ENCODE data around the gene LIMA1.
"Not testable (repeated sequence)": the region's sequence is repeated elsewhere in the genome, so short reads cannot be mapped to it uniquely, and the experiment has no call there.

The LIMA1 gene

DNA sequence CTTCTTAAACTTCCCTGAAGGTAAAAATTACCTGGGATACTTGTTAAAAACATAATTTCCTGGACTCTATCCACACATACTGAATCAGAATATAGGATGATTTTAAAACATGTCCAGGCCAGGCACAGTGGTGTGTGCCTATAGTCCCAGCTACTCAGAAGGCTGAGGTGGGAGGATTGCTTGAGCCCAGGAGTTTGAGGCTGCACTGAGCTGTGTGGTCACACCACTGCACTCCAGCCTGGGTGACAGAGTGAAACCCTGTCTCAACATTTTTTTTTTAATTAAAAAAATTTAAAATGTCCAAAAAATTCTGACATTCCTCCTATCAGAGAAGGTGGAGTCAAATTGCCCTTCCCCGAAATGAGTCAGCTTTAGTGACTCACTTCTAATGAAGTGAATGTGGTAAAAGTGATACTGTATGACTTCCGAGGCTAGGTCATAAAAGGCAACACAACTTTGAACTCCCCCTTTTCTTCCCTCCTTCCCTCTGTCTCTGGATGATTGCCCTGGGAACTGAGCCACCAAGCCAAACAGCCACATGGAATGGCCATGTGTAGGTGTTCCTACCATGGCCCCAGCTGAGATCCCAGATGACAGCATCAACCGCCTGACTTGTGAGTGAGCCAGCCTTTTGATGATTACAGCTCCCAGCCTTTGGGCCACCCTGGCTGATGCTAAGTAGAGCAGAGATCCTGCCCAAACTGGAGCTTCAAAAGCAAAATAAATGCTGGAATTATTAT, 36.3 kb downstream of the LIMA1 start:
- DNase-seq: no peak

DNA sequence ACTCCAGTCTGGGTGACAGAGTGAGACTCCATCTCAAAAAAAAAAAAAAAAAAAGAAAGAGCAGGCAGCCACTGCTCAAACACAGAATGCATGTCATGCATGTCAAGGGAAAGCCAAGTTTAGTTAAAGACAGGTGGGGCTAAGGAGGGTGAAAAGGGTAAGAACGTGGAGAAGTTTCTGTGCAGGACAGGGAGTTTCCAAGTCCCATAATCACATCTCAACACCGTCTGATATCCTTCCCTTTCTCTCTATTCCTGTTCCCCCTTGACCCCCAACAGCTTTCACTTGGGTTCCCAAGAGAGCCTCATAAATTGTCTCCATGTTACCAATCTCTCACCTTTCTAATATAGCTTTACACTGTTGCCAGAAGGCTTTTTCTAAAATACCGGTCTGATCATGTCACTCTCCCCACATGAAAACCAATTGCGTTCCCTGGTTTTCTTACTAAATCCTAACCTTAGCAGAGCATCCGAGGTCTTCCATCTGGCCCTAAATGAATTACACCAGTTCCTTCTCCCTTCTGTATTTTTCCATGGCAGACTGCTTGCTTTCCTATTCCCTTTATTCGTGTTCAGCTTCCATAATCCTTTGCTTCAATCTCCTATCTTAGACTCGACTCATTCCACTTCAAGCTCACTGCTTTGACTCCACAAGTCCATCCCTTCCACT, 37.0 kb downstream of the LIMA1 start:
- no peak for DNase-seq

DNA sequence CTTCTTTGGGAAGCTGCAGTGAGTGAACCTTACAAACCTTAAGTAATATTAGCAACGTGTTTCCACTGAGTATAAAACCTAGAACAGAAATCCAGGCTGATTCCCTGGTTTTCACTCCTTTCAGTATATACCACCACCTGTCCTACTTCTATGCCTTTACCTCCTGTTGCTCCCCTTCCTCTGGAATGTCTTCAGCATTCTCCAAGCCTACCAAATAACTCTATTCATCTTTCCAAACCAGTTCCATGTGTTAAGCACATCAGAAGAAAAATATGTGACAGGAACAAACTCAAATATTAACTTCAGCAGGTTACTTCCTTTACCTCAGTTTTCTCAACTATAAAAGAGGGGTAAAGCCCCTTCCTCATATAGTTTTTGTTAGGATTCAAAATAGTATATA, 39.8 kb downstream of the LIMA1 start:
- DNase-seq: no peak

DNA sequence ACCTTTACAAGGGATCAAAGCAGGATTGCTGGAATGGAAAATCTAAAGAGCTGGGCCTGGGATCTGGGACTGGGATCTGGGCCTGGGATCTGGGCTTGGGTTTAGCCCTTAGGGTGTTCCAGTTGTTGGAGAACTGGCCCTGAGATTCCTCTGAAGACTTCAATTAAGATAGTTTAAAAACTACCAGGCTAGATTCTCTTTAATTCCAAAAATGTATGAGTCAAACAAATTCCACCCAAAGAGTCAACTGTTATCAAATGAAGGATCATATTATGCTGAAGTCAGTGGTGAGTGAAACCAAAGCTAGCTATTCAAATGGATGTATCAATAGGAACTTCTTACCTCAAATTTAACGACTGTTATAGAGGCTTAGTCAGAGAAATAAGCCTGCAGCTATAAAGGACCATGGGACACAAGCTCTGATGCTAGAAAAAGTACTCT, 40.5 kb downstream of the LIMA1 start:
- no peak for DNase-seq

DNA sequence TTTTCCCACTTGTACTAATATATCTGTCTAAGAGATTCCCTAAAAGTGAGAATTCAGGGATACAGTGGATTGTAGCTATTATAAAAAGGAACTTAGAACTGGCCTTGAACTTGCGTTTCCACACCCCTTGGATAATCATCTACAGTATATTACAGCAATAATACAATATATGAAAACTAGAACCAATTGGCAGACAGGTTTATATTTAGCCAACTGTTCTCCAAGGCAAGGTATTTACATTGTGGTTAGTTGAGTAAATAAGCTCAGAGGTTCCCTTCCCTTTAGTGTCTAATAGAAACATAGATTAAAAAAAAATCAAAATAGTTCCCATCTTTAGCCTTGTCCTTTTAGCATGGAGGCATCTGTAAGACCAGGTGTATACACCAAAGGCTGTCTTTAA, 42.1 kb downstream of the LIMA1 start:
- DNase-seq: no peak

DNA sequence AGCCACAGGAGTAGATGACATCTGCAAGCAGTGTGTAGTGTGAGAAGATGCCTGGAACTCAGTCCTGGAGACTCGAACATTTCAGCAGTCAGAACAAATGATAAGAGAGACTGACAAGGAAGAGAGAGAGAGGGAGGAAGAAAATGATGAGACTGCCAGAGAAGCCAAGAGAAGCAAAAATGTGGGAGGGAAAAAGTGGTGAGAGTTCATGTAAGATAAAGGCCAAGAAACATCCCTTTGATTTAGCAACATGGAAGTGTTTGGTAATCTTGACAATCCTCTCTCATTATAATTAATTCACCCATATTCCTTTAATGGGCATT, 42.6 kb downstream of the LIMA1 start:
- DNase-seq: no peak

DNA sequence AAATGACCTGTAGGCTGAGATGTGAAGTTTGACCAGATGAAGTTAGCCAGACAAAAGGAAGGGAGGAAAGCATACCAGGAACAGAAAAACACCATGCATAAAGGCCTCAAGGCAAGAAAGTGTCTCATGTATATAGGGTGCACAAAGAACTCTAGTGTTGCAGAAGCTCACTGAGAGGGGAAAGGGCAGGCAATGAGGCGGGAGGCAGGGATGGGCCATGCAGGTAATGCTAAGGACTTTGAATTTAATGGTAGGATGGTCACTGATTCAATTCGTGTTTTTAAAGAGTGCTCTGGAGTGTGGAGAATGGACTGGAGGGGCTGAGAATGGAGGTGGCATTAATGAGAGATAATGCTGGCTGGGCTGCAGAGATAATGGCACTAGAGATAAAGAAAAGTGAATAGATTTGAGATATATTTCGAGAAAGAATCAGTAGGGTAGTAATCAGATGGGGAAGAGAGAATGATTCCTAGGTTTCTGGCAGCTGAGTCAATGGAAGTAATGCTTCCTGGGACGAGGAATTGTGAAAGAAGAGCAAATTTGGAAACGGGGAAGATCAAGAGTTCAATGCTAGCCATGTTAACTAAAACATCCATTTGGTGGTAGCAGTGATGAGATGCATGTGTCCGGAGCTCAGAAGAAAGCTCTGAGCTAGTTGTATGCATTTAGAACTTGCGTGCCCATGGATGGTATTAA, 43.1 kb downstream of the LIMA1 start:
- DNase-seq: no peak

DNA sequence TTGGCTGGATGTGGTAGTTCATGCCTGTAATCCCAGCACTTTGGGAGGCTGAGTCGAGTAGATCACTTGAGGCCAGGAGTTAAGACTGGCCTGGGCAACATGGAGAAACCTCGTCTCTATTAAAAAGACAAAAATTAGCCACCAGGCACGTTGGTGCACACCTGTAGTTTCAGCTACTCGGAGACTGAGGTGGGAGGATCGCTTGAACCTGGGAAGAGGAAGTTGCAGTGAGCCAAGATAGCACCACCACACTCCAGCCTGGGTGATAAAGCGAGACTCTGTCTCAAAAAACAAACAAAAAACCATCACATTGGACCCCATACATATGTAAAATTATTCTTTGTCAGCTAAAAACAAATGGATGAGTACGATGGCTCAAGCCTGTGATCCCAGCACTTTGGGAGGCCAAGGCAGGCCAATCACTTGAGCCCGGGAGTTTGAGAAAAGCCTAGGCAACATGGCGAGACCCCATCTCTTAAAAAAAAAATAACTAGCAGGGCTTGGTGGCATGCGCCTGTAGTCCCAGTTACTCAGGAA, 43.9 kb downstream of the LIMA1 start:
- DNase-seq: no peak

DNA sequence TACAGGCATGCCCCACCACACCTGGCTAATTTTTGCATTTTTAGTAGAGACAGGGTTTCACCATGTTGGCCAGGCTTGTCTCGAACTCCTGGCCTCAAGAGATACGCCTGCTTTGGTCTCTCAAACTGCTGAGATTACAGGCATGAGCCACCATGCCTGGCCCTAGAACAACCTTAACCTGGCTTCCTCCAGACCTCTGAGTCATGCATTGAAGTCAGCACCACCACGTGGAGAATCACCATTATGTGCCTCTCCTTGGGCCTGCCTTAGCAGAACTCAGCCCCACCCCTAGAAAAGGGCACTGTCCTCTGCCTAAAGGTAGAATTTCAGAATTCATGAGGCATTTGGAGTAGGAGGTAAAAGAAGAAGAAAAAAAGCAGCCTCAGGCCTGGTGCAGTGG, 49.0 kb downstream of the LIMA1 start:
- DNase-seq: no peak

DNA sequence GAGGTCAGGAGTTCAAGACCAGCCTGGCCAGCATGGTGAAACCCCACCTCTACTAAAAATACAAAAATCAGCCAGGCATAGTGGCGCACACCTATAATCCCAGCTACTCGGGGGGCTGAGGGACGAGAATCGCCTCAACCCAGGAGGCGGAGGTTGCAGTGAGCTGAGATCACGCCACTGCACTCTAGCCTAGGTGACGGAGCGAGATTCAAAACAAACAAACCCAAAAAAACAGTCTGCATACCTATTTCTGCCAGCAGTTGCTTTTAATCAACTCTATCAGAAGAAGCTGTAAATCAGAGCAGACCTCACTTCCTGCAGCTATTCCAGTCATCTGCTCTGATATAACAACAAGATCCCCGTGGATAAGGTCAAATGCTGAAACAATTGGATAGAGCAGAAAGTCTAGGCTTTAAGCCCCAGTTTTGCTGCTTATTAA, 50.5 kb downstream of the LIMA1 start:
- no peak for DNase-seq

DNA sequence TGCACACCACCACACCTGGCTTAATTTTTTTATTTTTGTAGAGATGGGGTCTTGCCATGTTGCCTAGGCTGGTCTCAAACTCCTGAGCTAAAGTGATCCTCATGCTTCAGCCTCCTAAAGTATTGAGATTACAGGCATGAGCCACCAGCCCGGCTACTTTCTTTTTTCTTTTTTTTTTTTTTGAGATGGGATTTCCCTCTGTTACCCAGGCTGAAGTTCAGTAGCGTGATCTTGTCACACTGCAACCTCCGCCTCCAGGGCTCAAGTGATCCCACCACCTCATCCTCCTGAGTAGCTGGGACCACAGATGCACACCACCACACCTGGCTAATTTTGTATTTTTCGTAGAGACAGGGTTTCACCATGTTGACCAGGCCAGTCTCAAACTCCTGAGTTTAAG, 51.1 kb downstream of the LIMA1 start:
- no peak for DNase-seq

DNA sequence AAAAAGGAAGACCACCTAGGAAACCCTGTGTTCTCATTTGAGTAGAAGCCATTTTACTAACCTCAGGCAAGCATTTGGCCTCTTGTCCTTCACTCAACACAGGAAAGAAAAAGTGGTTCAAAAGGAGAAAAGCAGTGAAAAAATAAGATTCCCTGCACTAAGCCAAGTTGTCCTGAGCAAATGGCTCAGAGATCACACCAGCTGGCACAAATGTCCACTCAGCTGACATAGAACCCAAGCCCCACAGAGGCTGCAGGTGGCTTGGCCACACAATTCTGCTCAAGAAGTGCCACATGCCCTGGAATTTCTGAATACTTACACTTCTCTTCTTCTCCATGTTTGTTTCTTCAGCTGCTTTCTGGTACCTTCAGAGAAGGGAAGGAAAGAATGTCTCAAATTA, 52.0 kb downstream of the LIMA1 start:
- DNase-seq: no peak

DNA sequence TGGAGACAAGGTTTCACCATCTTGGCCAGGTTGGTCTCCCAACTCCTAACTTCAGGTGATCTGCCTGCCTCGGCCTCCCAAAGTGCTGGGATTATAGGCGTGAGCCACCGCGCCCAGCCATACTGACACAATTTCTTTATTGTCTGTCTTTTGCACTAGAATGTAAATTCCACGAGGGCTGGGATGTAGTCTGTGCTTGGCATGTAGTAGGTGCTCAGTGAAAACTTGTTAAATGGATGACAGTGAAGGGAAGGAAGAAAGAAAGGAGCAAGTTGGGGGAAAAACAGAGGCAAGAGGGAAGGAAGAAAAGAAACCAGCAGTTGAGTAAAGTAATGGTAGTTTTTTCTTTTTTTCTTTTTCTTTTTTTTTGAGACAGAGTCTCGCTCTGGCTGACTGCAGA, 53.1 kb downstream of the LIMA1 start:
- no peak for DNase-seq

DNA sequence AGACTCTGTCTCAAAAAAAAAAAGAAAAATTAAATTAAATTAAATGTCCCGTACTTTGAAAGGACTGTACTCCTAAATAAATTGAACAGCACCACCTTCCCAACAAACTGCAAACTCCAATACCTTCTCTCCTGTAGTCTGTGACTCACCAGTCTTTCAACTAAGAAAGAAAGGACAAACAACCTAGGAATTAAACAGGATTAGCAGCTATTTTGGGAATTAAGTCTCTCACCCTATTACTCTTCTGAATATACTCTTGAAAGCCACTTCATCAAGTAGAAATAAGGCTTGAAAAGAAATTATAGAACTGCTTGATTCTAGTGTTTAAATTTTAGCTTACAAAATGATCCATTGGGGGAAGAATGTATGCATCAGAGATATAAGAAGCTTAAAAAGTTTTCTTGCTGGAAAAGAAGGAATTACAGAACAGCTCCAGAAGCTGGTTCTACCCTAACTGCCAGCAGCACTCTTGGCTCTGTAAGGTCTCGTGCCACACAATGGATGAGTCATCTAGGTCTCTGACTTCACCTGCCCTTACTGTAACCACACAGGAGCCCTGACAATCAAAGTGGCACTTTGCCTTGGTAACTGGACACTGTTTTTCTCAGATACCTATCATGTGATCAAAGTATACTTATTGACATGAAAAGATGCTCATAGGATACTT, 59.2 kb downstream of the LIMA1 start:
- DNase-seq: no peak

DNA sequence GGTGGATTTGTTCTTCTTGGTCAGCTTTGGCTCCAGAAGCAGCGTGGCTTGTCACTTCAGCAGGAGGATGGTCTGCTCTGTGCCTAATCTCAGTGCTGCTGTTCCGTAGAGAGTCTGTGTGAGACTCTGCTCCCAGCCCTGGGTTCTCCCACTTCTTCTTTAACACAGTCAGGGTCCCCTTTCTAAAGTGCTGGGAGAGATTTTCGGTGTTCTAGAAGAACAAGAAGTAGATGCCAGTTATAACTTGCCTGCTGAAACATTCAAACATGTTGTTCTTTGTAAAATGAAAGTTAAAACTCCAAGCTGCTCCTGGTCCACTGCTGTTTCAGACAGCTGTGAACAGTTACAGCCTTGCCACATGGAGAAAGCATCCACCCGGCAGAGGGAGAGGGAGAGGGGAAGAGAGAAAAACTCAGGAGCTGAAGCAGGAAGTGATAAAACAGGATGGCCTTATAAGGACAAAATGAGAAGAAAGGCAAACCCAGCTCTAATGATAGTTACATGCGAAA, 61.0 kb downstream of the LIMA1 start:
- DNase-seq: peak in 5 of 6 experiments; percentile 4 to 46 (median 7)

DNA sequence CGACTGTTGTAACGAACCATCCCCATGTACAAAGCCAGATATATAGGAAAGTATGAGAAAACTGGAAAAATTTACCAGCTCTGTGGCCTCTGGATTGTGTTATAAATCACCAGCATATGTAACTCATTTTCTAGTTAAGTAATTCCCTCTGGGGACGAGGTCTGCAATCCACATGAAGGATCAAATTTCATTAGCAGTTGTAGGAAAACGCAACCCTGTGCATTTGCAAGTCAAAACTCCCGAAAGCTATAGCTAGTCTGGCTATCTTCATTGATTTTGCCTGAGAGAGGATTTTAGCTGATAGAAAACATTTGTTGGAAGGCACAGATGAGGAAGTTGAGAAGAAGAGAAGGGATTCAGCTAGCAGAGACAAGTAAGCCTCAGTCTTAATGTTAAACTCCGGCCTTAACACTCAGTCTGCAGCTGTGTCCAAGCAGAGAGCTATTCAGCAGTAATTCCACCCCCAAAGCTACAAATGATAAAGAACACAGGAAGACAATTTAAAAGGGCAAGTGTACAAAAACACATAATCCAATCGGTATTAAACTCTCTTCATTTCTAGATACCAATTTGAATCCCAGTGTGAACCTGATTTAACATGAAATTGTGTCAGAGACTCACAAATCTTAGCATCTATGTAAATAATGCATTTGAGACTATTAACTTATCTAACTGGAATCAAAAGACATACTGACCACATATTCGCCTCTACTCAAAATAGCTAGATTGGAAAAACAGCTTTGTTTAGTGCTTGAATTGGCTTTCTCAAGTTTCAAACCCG, 61.9 kb downstream of the LIMA1 start:
- DNase-seq: peak in 1 of 6 experiments; percentile 4

DNA sequence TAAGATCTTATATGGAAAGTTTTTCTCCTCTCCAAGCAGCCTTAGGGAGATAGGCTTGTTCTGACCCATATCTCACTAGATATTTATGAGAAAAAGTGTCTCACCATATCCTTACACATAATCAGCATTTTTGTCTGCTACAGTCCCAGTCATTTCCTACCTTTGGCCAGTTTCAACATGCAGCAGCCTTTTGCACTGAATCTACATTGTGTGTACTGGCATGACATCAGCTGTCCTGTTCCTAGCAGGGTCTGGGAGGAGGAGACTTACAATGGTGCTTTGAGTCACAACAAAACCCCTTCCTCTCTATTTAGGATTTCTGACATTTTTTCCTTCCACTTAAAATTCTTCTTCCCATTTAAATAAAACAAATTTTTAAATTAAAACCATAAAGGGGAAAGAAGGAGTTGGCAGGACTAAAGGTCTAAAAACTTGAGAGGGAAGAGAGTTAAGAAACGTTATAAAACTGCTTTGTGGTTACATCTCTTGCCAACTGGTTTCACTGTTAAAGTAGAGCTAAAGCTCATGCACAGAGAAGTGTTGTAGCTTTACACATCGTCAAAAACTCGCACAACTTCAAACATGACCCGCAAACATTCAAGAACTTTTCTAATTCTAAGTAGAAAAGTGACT, 62.8 kb downstream of the LIMA1 start:
- peak in 2 of 6 experiments; percentile 26 to 43 for DNase-seq

DNA sequence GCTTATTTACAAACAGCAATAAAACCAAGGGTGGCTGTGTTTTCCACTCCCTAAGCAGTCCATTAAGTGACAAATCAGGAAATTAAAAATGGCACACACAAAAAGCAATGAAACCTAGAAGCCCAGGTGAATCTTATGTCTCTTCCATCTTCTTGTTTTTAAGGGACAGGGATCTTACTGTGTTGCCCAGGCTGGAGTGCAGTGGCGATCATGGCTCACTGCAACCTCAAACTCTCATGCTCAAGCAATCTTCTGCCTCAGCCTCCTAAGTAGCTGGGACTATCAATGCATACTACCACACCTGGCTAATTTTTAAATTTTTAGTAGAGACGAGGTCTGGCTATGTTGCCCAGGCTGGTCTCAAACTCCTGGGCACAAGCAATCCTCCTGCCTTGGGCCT, 63.8 kb downstream of the LIMA1 start:
- DNase-seq: no peak

DNA sequence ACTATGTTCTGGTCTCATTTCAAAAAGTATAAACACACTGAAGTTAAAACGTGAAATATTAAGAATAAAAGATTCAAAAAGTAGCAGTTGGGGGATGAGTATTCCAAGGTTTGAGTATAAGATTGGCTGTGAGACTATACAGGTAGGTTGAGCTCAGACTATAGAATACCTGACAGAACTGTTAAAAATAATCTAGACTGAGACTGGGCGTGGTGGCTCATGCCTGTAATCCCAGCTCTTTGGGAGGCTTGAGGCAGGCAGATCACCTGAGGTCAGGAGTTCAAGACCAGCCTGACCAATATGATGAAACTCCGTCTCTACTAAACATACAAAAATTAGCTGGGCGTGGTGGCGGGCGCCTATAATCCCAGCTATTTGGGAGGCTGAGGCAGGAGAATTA, 64.3 kb downstream of the LIMA1 start:
- not testable (repeated sequence) for DNase-seq

DNA sequence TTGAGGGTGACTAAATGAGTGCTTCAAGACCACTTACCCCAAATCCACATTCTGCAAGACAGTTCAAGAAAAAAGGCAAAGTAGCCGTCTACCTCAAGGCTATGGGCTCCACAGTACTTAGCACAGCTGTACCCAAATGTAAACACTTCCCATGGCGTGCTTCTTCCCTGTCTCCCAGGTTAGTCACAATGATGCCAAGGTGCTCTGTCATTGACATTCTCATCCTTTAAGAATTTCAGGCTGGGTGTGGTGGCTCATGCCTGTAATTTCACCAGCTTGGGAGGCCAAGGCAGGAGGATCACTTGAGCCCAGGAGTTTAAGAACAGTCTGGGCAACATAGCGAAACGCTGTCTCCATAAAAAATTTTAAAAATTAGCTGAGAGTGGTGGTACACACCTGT, 64.9 kb downstream of the LIMA1 start:
- no peak for DNase-seq

DNA sequence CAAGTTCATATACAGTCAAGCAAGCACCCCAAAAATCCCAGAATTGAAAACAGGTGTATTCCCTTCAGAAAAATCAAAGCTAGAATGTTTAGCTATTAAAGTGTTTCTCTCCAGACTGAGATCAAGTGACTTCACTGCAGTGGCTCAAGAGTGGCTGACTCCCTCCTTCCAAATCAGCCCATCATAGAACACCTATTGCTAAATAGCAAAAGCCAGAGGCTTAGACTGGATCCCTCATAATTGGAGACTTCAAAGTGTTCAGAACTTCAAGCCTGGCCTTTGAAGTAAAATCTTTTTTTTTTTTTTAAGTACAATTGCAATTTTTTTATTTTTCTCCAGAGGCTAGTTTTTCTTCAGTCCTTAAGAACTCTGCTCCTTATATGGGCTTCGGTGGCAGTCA, 66.1 kb downstream of the LIMA1 start:
- no peak for DNase-seq

DNA sequence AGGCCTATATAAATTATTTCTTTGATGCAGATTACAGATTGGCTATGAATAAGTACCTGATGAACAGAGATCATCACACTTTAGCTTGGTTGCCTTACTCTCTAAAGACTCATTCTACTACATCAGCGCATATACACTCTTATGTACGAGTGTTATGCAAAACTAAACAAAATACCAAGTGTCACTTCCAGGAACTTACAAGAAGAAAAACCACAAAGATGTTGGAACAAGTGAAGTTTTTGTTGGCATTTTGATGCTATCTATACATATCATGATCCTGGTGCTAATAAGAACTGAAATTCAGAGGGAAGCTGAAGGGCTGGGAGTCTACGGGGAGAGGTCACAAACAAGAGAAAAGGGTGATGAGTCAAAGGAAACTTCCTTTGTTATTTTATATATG, 68.3 kb downstream of the LIMA1 start:
- no peak for DNase-seq
